ENCODE results near the gene SERTAD2.

SERTAD2 gene

GRCh38 chr2:64640153-64641044 lies 13.3 kb downstream of the SERTAD2 start:
- H3K4me1 ChIP-seq (ENCODE audit: low read depth, poor library complexity, severe bottlenecking): peaks cover 92% of the 10 kb centered on the region

GRCh38 chr2:64639691-64640090 lies 14.0 kb downstream of the SERTAD2 start:
- no peak overlapping the region for H2AFZ ChIP-seq (ENCODE audit: low read depth)
- H3K27me3 ChIP-seq (ENCODE audit: insufficient read depth, low read depth): no peaks in the 10 kb centered on the region
- H3K36me3 ChIP-seq (ENCODE audit: insufficient read depth): no peaks in the 10 kb centered on the region; the same call in 1 of the 2 replicates
- H3K4me2 ChIP-seq: peak overlapping the region; percentile 81
- no peaks in the 10 kb centered on the region for H4K20me1 ChIP-seq (ENCODE audit: insufficient read depth)
- H3K4me1 ChIP-seq (ENCODE audit: low read depth, poor library complexity, severe bottlenecking): peaks cover 96% of the 10 kb centered on the region
- peaks cover 92% of the 10 kb centered on the region for H3K79me2 ChIP-seq (ENCODE audit: insufficient read depth, low read depth)
- no peak overlapping the region; the same call in 1 of the 2 replicates for H3K9ac ChIP-seq
- H3K4me3 ChIP-seq (IDR thresholded peaks at IDR 0.05; ENCODE audit: insufficient read depth, low read depth, low read length): no peak overlapping the region
- H3K27ac ChIP-seq: peak overlapping the region; percentile 91
- no peak for TF ChIP-seq CTCF (conservative IDR thresholded peaks at IDR 0.05; ENCODE audit: low read depth, low read length)

More at GRCh38 chr2:64640153-64641044, 13.3 kb downstream of the SERTAD2 start:
- Histone ChIP-seq H3K79me2 (ENCODE audit: insufficient read depth, low read depth) (peaks cover 92% of the 10 kb centered on the region), H3K4me2 (peak overlapping the region; percentile 81), H3K4me3 (IDR thresholded peaks at IDR 0.05; ENCODE audit: insufficient read depth, low read depth, low read length) (no peak overlapping the region), H3K27me3 (ENCODE audit: insufficient read depth, low read depth) (no peaks in the 10 kb centered on the region), H2AFZ (ENCODE audit: low read depth) (no peak overlapping the region), H3K27ac (peak overlapping the region; percentile 91; the same call in 1 of the 2 replicates), H3K9ac (no peak overlapping the region; the same call in 1 of the 2 replicates), H4K20me1 (ENCODE audit: insufficient read depth) (no peaks in the 10 kb centered on the region), H3K36me3 (ENCODE audit: insufficient read depth) (no peaks in the 10 kb centered on the region; the same call in 1 of the 2 replicates)
- no peak for TF ChIP-seq CTCF (conservative IDR thresholded peaks at IDR 0.05; ENCODE audit: low read depth, low read length)

GRCh38 chr2:64638502-64639120 lies 15.1 kb downstream of the SERTAD2 start:
- no peaks in the 10 kb centered on the region; the same call in 1 of the 2 replicates for H3K36me3 ChIP-seq (ENCODE audit: insufficient read depth)
- peak overlapping the region; percentile 81 for H3K4me2 ChIP-seq
- H2AFZ ChIP-seq (ENCODE audit: low read depth): no peak overlapping the region
- H4K20me1 ChIP-seq (ENCODE audit: insufficient read depth): no peaks in the 10 kb centered on the region
- peaks cover 87% of the 10 kb centered on the region for H3K79me2 ChIP-seq (ENCODE audit: insufficient read depth, low read depth)
- no peaks in the 10 kb centered on the region for H3K27me3 ChIP-seq (ENCODE audit: insufficient read depth, low read depth)
- H3K27ac ChIP-seq: peak overlapping the region; percentile 91
- H3K9ac ChIP-seq: peak overlapping the region; percentile 72; the same call in 1 of the 2 replicates
- no peak for TF ChIP-seq CTCF (conservative IDR thresholded peaks at IDR 0.05; ENCODE audit: low read depth, low read length)
- no peak overlapping the region for H3K4me3 ChIP-seq (IDR thresholded peaks at IDR 0.05; ENCODE audit: insufficient read depth, low read depth, low read length)
- peaks cover 96% of the 10 kb centered on the region for H3K4me1 ChIP-seq (ENCODE audit: low read depth, poor library complexity, severe bottlenecking)

- H3K4me2 ChIP-seq: peak overlapping the region; percentile 81
- H3K27ac ChIP-seq: peak overlapping the region; percentile 91
- no peak overlapping the region for H3K4me3 ChIP-seq (IDR thresholded peaks at IDR 0.05; ENCODE audit: insufficient read depth, low read depth, low read length)
These were observed 15.8 kb downstream of the SERTAD2 start for GRCh38 chr2:64637931-64638330.

More at GRCh38 chr2:64637931-64638330, 15.8 kb downstream of the SERTAD2 start:
- Histone ChIP-seq H3K36me3 (ENCODE audit: insufficient read depth) (no peaks in the 10 kb centered on the region; the same call in 1 of the 2 replicates), H3K27me3 (ENCODE audit: insufficient read depth, low read depth) (no peaks in the 10 kb centered on the region), H4K20me1 (ENCODE audit: insufficient read depth) (no peaks in the 10 kb centered on the region), H3K9ac (peak overlapping the region; percentile 72), H3K4me1 (ENCODE audit: low read depth, poor library complexity, severe bottlenecking) (peaks cover 89% of the 10 kb centered on the region), H3K79me2 (ENCODE audit: insufficient read depth, low read depth) (peaks cover 81% of the 10 kb centered on the region), H2AFZ (ENCODE audit: low read depth) (no peak overlapping the region)
- TF ChIP-seq CTCF (conservative IDR thresholded peaks at IDR 0.05; ENCODE audit: low read depth, low read length): 0 out of 2 replicates have a peak, but pooled peaks have one; percentile 3

Measured in KMS-11 (cell line).